ENCODE measurements around the gene STK16. TPM values are rescaled to one million over a fixed set of nuclear protein-coding genes. Genes with fewer than 3 reads are reported as not detected.

Gene STK16
- total and polyA plus RNA-seq, 2 of the 13 experiments (the other 11 are each of a cell fraction or from before 2014, with no cell fraction given) = 28.0 to 50.9 TPM

GRCh38 chr2:219218732-219219701 is 26.3 kb upstream of the STK16 start, which contains the start of gene ABCB6 (continued):
- no peak for TF ChIP-seq KDM5A (IDR thresholded peaks at IDR 0.05; ENCODE audit: borderline replicate concordance, low read length)
- TF ChIP-seq ZNF24 (IDR thresholded peaks at IDR 0.05) = no peak
- TF ChIP-seq NFATC3 (CRISPR knock-in tag; IDR thresholded peaks at IDR 0.05) = peak; percentile 79
- peak; percentile 90; the same call in 1 of the 2 replicates for TF ChIP-seq ZNF138 (CRISPR knock-in tag; IDR thresholded peaks at IDR 0.05; ENCODE audit: low read depth)
- peak; percentile 87; the same call in 1 of the 2 replicates for TF ChIP-seq ZNF891 (CRISPR knock-in tag; IDR thresholded peaks at IDR 0.05)
- no peak for TF ChIP-seq STAT6 (CRISPR knock-in tag; IDR thresholded peaks at IDR 0.05; ENCODE audit: borderline replicate concordance)
- peak; percentile 90 for TF ChIP-seq HOXA3 (CRISPR knock-in tag; IDR thresholded peaks at IDR 0.05)
- peak; percentile 85 for TF ChIP-seq EED (CRISPR knock-in tag; IDR thresholded peaks at IDR 0.05)
- no peak for TF ChIP-seq PCBP2 (optimal IDR thresholded peaks at IDR 0.05; ENCODE audit: low read depth, low read length, poor library complexity, severe bottlenecking)
- no peak for TF ChIP-seq SOX13 (IDR thresholded peaks at IDR 0.05)
- TF ChIP-seq SOX13 (CRISPR knock-in tag; conservative IDR thresholded peaks at IDR 0.05 in 1 of 2, IDR thresholded peaks at IDR 0.05 in 1 of 2) = no peak
- TF ChIP-seq IKZF1 (IDR thresholded peaks at IDR 0.05) = no peak
- TF ChIP-seq AFF4 (CRISPR knock-in tag; IDR thresholded peaks at IDR 0.05) = peak; percentile 84
- TF ChIP-seq ZNF350 (CRISPR knock-in tag; IDR thresholded peaks at IDR 0.05; ENCODE audit: borderline replicate concordance, low read depth) = peak; percentile 96; the same call in 1 of the 2 replicates
- TF ChIP-seq YEATS4 (CRISPR knock-in tag; IDR thresholded peaks at IDR 0.05; ENCODE audit: borderline replicate concordance) = peak; percentile 97
- peak; percentile 84 for TF ChIP-seq NFYC (CRISPR knock-in tag; IDR thresholded peaks at IDR 0.05)
- TF ChIP-seq ZNF224 (CRISPR knock-in tag; IDR thresholded peaks at IDR 0.05) = peak; percentile 87
- TF ChIP-seq ZNF20 (CRISPR knock-in tag; IDR thresholded peaks at IDR 0.05) = peak; percentile 97; the same call in 1 of the 2 replicates
- no peak for TF ChIP-seq TCF7L2 (IDR thresholded peaks at IDR 0.05; ENCODE audit: low read depth, low read length)
- TF ChIP-seq DR1 (CRISPR knock-in tag; IDR thresholded peaks at IDR 0.05) = peak; percentile 93
